DMS79 treated with DMSO at 0.1 percent for 48 hours (cell line): Measurements from ENCODE around the gene XPOT.

Experiments used
- DNase-seq: peaks from one replicate; lab custom pipeline; 2025; lab: John Stamatoyannopoulos, UW

Gene XPOT

DNA sequence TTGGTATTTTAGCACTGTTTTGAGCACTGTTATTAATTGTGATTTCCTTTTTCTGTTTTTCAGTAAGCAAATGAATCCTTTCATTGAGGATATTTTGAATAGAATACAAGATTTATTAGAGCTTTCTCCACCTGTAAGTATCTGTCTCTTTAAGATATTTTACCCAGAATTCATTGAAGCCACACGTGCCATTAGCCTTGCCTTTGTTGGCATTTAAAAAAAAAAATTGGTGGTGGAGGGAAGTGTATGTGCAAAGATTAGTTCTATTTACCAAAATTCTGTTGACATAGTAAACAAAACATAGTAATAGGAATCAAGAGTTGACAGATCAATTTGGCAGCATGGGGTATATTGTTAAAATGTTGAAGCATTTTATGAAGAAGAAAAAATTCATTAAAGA is 23.8 kb downstream of the XPOT start:
- DNase-seq, result no peak

DNA sequence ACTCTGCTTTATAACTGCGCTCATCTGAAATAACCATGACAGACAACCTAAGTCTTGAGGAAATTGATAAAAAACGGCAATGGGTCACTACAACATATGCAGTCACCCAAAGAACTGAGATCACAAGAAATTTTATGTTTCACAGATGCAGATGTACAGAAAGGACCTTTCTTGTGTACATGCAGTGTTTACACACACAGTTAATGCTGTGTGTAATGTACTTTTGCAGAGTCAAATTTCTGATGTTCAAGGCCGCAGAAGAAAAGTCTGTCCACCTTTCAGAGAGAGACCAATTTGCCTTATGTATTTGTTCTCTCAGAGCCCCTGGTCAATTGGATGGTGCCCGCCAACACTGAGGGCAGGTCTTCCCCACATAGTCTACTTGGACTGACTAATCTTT is 24.8 kb downstream of the XPOT start:
- DNase-seq, result no peak

DNA sequence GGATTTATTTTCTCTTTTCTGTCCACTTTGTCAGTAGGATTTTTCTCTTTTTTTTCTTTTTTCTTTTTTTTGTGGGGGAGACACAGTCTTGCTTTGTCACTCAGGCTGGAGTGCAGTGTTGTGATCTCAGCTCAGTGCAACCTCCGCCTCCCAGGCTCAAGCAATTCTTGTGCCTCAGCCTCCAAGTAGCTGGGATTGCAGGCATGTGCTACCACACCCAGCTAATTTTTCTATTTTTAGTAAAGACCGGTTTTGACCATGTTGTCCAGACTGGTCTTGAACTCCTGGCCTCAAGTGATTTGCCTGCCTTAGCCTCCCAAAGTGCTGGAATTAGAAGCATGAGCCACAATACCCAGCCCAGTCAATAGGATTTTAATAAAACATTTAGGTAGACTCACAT is 26.7 kb downstream of the XPOT start:
- no peak for DNase-seq

DNA sequence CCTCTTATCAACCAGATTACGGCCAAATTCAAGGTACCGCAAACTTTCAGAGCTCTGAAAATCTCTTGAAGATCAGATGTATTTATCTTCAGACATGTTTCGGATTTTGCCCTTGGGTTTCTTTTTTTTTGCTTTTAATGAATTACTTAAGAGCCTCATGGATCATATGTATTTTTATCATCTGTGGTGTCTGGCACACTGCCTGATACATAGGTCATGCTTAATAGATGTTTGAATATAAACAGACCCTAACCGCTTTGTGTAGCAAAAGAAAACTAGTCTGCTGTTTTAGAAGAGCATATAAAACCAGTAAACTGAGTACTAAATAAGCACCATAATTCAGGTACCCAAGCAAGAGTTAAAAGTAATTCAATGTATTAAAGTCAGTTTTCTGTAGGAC is 27.6 kb downstream of the XPOT start:
- DNase-seq, result no peak

DNA sequence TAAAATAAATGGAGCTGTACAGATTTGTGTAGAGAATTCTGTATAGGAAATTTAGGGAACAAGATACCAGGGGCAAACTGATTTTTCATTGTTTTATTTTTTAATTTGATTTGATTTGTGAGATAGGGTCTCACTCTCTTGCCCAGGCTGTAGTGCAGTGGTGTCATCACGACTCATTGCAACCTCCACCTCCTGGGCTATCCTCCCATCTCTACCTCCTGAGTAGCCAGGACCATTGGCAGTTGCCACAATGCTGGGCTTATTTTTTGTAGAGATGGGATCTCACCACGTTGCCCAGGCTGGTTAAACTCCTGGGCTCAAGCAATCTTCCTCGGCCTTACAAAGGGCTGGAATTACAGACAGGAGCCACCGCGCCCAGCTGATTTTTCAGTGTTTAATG is 29.7 kb downstream of the XPOT start:
- DNase-seq, result no peak

DNA sequence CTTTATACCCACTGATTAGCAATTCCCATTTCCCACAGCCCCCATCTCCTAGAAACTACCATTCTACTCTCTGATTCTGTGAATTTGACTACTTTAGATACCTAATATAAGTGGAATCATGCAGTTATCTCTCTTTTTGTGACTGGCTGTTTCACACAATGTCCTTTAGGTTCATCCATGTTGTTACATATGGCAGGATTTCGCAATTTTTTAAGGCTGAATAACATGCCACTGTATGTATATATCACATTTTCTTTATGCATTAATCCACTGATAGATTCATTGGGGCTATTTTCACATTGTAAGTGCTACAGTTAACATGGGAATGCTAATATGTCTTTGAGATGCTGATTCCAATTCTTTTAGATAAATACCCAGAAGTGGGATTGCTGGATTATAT is 35.9 kb downstream of the XPOT start:
- DNase-seq, result no peak

DNA sequence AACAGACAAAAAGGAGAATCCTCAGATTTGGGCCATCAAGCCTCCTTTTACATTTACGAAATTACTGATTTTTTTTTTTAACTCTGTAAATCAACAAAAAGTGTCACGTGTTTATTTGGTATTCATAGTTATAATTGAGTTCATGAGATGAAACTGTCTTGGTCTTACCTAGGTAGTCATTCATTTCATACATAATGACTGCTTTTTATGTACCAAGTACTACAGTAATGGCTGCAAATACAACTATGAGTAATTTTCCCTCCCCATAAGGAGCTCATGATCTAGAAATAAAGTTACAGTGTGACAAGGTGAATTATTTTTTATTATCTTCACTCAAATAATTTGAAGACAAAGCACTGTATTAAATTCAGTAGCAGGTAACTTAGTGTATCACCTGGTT is 41.3 kb downstream of the XPOT start:
- DNase-seq, result no peak

DNA sequence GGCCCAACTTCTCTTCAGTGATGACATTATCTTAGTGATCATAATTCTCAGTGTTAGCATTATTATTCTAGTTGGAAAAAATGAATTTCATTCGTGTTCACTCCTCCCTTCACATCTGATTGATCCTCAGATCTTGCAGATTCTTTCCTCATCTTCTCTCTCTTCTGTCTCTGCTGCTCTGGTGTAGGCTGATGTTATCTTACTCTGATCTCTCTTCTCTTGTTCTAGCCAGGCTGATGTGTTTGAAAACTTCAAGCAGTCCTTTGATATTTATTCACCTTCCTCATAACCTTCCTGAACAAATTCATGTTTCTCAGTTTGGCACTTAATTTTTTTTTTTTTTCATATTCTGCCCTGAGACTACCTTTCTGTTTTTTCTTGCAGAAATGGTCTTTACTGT is 42.1 kb downstream of the XPOT start:
- DNase-seq, result no peak

DNA sequence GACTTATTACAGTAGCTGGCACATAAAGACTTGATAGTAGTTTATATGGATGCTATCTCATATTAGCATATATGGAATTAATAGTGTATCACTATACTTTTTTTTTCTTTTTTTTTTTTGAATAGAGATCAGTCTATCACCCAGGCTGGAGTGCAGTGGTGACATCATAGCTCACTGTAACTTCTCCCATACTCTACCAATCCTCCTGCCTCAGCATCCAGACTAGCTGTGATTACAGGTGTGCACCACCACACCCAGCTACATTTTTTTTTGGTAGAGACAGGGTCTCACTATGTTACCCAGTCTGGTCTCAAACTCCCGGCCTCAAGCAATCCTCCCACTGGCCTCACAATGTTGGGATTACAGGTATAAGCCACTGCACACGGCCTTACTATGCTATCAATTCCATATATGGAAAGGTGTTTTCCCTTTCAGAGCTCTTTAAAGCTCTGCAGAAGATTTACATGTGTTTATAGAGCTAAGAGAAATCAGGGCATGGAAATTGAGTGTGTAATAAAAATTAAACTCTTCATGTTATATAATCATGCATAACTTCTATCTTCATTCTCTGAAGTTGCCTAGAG is 46.0 kb downstream of the XPOT start:
- DNase-seq, result no peak

DNA sequence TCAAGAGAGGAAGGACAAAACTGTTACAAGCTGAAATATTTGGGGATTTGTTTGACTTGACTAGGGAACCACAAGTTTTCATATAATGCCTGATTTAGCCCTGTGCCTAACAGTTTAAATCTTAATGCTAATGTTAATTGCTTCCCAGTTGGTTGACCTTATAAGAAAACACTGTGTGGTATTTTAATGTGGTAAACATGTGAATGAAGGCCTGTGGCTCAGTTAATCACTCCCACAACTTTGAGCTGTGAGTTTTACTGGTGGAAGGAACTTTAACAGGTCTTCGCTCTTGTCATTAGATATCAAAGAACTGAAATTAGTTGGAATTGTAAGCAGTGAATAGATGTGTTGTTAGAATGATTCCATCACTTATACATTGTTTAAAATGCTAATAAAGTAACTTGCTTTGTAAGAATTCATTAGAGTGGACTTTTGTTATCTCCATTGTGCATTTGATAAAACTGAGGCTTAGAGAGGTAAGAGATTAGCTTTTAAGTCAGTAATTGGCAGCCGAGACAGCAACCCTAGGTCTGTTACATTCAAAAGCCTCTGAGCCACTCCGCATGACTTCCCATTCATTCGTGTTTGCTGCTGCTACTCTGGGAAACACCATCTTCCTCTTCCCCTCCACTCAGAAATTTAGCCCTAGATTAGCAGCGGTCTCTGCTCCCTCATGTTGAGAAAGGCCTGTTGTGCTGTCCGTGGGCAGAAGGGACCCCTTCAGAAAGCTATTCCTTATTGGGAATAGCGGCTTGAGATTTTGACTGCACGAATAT is 46.7 kb downstream of the XPOT start:
- no peak for DNase-seq

DNA sequence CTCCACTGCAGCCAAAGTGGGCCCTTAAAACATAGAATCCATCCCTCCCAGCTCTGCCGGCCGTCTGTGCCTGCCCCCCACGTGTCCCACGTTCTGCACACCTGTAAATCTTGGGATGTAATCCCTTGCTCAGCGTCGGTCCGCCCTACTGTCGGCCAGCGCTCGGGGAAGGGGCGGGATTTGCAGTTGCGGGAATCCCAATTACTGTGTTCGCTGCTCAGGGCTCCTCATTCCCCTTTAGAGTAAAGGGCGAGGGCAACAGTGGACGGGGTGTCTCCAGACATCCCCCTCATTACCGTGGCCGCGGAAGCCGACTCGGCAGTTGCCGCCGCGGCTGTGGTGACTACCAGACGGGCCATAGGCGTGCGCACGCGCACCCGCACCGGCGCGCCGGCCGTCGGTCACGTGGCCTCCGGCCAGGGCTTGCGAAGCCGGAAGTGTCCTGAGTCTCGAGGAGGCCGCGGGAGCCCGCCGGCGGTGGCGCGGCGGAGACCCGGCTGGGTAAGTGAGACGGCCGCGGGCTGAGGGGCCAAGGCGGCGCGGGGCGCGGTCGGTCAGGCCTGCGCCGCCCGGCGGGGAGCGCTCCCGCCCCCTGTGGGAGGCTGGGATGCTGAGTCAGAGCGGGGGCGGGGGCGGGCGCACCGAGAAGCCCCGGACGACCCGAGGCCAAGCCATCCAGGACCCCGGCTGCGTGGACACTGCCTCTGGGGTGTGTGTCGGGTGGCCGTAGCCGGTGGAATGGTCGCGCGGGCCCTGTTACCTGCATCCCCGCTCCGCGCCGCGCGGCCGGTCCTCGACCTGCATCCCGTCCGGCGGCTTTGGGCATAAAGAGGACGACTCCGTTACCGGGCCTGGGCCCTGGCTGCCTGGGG is 47.7 kb downstream of the XPOT start, which contains the start of gene TBK1:
TBK1 (plus strand) TSS at position 434 of the 872 bp plus-strand sequence. CDS start 3,751 bp downstream, outside the sequence.
- peak; percentile 47 for DNase-seq

DNA sequence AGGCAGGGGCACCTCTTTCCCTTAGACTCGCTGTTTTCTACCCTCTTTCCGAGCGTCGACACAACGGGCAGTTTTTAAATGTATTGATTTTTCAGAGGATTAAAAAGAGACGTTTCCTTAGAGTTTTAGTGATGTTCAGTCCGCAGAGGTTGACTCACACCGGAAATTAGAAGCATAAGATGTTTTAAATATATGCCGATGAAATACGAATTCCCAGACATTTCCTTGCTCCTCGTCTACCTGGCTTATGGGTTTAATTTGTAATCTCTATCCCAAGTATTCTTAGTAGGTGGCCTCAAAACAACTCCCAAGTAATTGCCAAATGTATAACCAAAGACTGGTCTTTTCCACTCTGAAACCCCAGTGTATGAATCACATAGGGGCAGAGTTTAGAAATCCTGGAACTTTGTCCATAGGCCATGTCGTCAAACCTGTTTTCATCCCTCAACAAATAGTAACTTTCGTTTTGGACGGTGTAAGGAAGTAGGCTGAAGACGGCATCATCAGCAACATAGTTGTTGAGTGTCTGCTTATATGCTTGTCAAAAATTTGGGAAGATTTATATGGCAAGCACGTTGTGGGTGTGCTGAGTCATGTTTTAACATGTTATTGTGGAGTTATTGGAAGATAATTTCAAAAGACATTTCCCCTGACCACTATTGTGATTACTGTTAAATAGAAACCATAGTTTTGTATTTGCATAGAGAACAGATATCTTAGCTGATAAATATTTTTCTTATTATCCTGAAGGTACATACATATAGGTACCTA is 48.6 kb downstream of the XPOT start:
- DNase-seq, result peak; percentile 27

DNA sequence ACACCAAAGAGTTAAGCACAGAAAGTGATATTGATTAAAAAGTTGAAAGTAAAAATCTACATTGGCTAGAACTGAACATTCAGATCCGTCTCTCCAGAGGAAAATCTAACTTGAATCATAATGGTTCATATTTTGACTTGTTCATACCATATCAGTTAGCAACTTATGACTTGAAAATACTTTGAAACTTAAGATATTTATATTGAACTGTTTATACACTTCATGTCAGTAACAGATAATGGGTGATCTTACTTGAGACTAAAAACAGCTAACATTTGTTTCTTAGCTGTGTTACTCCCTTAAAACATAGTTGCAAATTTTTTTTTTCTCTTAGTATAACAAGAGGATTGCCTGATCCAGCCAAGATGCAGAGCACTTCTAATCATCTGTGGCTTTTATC is 51.3 kb downstream of the XPOT start:
- DNase-seq, result no peak

DNA sequence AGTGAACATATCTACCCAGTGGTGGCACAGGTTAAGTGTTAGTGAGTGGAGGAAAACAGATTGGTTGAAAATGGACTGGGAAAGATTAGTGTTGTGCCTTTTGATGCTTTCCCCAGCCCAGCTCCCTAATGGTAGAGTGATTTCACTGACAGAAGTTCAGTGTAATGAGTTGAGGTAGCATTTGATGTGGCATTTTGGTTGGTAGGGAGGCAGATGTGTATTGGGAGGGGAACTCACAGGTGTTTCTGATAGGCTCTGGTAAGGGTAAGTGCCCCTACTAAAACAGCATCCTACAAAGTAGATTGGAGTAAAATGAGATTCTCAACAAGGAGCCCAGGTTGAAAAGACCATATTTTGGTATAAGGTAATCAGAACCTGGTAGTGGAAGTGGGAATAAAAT is 51.9 kb downstream of the XPOT start:
- no peak for DNase-seq

DNA sequence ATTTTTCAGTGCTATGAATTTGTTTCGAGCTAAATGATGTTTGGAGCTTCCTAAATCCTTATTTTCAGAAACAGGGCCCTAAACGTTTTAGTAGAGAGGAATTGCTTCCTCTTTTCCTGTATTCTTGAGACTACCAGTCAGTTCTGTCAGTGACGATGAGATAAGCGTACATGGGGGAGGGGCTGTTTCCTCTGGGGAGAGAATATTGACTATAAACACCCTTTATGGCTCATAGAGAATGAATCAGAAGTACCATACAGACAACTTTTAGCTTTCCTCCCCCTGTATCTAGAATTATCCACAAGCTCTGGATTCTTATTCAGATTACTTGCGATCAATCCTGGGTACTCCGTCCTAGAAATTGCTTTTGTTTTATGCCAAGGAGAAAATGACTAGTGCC is 52.8 kb downstream of the XPOT start:
- no peak for DNase-seq

DNA sequence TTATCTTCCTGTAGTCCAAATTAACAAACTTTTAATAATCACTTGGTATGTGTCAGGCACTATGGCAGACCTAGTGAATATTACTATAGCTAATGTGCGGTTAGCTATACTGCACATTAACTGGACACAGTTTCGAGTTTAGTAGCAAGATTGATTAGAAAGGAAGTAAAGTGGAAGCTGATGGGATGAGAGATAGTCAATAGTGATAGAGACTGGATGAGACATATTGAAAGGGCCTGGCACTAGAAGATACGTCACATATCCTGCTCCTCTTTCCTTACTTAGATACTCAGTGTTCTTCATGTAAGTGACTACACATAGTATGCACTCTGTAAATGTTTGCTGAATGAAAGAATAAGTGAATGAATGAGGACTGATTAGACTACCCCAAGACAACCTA is 53.3 kb downstream of the XPOT start:
- no peak for DNase-seq

DNA sequence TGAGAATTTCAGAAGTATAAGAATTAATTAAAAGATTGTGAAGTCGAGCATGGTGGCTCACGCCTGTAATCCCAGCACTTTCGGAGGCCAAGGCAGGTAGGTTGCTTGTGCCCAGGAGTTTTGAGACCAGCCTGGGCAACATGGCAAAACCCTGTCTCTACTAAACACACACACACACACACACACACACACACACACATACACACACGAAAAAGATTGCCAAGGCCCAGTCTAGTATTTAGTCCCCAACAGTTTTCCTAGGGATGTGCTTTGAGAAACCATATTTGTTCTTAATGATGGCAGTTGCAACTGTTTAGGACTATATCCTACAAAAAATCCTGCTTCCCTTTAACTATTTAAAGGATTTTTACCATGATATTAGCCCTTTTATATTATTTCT is 53.7 kb downstream of the XPOT start:
- no peak for DNase-seq

DNA sequence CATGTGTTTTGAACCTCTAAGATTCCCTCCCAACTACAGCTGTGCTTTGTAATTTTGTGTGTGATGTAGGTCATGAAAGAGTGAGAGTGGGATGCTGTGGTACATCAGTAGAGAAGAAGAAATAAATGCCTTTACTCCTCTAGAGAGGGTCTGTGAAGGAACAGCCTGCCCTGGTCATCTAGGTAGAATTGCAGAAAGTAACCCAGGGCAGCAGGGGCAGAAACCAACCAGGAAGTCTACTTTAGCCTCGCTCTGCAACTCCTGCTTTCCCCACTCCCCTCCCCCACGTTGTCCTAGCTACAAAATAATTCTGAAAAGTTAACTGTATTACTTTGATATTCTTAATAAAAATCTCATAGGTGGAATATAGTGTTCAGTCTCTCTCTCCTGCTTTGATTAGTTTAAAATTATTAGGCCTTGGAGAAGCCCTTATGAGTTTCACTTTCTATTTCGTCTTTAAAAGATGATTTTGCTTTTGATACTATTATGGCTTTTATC is 55.3 kb downstream of the XPOT start:
- no peak for DNase-seq

DNA sequence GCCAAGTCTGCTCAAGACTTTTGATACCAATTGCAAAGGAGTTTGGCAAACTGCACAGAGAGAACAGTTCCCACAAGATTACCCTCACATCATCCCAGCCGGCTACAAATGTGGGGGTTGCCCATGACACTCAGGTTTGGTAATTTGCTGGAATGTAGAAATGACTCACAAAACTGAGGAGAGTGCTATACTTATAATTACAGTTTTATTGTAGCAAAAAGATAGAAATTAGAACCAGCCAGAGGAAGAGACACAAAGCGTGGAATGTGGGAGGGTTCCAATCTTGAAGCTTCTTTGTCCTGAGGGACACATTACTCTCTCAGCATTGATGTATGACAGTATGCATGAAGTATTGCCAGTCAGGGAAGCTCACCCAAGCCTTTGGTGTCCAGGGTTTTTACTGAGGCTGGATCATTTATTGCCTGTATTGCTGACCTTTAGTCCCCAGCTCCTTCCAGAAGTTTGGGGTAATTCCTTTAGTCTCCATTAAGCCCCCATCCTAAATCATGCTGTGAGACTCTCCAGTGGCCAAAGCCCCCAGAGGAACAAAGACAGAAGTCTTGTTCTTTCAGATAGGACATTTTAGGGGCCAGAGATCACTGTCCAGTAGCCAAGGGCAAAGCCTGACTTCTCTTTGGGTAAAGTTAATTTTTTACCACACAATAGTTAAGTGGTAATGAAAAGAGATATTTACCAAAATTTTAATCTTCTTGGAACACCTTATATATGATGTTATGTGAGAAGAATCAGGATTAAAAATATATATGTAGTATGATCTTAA is 57.6 kb downstream of the XPOT start:
- DNase-seq, result no peak

DNA sequence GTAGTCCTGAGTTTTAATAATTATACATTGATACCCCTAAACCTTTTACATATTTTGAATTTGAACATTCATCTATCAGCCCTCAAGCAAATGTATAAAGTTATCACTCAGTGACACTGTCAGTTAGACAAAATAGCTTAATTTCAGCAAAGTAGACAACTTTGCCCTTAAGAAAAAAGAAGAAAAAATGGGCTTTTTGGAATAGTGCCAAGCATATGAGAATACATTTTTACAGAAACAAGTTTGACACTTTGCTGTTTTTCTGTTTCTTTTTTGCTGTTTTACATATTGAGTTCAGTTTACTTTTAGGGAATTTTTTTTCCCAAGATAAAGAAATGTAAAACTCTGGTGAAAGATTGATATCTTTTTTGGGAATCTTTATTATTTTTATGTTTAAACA is 62.0 kb downstream of the XPOT start:
- DNase-seq, result no peak

DNA sequence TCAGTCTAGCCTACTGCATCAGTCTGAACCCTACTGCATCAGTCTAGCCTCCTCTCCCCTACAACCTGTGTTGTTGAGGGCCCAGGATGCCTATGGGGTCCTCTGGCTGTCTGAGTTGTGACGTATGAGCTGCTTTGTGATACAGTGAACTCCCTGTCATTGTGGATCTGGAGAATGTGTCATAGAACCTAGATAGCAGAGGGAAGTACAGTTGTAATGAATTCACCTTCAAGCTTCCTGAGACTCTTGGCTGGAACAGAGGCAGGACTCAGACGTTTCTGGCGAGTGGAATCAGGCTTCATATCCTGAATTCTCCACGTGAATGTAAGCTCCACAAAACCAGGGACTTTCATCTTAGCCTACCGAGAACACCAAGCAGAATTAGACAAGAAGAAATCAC is 64.8 kb downstream of the XPOT start:
- no peak for DNase-seq
